WTC11 (cell line): ENCODE results near the gene GIPC2.

Source experiments
- ATF1 ChIP-seq: sonication (generic); formaldehyde crosslinking; IDR thresholded peaks from 2 replicates; pipeline ENCODE4 v1.8.1; 2023; ENCODE audit warnings: mild to moderate bottlenecking, moderate library complexity, missing genetic modification reagents
- ESRRA ChIP-seq: sonication (generic); formaldehyde crosslinking; IDR thresholded peaks from 2 replicates; pipeline ENCODE4 v1.8.1; 2022; ENCODE audit warnings: mild to moderate bottlenecking, missing genetic modification reagents, borderline replicate concordance
- GABPB1 ChIP-seq: sonication (generic); formaldehyde crosslinking; IDR thresholded peaks from 2 replicates; pipeline ENCODE4 v1.8.1; 2023; ENCODE audit warnings: mild to moderate bottlenecking, missing genetic modification reagents
- NR3C1 ChIP-seq: sonication (generic); formaldehyde crosslinking; conservative IDR thresholded peaks from 2 replicates; pipeline ENCODE4 v1.8.1; 2023; ENCODE audit warnings: low read depth, mild to moderate bottlenecking, missing genetic modification reagents
- OVOL2 ChIP-seq: fragments of 250-450 bp; sonication (Bioruptor Pico); IDR thresholded peaks from 2 replicates; pipeline ENCODE4 v1.9.0; 2021; ENCODE audit warnings: mild to moderate bottlenecking, borderline replicate concordance
- SMAD4 ChIP-seq: sonication (generic); formaldehyde crosslinking; IDR thresholded peaks from 2 replicates; pipeline ENCODE4 v1.8.0; 2022; ENCODE audit warnings: mild to moderate bottlenecking, missing genetic modification reagents
- TCF7 ChIP-seq: sonication (generic); formaldehyde crosslinking; IDR thresholded peaks from 2 replicates; pipeline ENCODE4 v1.8.0; 2022; ENCODE audit warnings: mild to moderate bottlenecking, low read depth, missing genetic modification reagents, moderate library complexity
- ZNF416 ChIP-seq: fragments of 250-450 bp; sonication (Bioruptor Pico); IDR thresholded peaks from 2 replicates; pipeline ENCODE4 v1.9.0; 2021; ENCODE audit warnings: mild to moderate bottlenecking, inconsistent platforms
- TF ChIP-seq, protein P1 (sequence below): fragments of 200-600 bp; IDR thresholded peaks from 2 replicates; pipeline ENCODE4 v1.8.0; 2022; ENCODE audit warnings: antibody characterized with exemption
- TF ChIP-seq, protein P2 (sequence below): sonication (generic); formaldehyde crosslinking; IDR thresholded peaks from 2 replicates; pipeline ENCODE4 v1.8.1; 2022; ENCODE audit warnings: low read depth, mild to moderate bottlenecking, moderate library complexity, missing genetic modification reagents, borderline replicate concordance
- TF ChIP-seq, protein P3 (sequence below): sonication (generic); formaldehyde crosslinking; IDR thresholded peaks from 2 replicates; pipeline ENCODE4 v1.8.0; 2023; ENCODE audit warnings: mild to moderate bottlenecking, missing genetic modification reagents

DNA sequence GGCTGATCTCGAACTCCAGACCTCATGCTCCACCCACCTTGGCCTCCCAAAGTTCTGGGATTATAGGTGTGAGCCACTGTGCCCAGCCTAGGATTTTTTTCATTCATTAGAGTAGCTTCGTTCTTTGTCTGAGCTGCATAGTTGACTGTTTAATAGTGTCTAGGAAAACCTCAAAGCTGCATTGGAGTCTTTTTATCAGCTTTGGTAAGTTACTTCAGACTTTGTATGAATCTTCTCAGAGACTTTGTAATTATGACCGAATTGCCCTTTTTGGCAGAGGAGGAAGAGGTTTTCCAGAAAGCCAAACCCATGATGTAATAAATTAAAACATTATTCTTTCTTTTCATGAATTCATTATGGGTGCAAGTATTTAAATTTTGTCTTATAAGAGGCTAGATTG, 35.9 kb upstream of the GIPC2 start:
- TF ChIP-seq ATF1 (CRISPR knock-in tag), result no peak
- TF ChIP-seq, protein P1, sequence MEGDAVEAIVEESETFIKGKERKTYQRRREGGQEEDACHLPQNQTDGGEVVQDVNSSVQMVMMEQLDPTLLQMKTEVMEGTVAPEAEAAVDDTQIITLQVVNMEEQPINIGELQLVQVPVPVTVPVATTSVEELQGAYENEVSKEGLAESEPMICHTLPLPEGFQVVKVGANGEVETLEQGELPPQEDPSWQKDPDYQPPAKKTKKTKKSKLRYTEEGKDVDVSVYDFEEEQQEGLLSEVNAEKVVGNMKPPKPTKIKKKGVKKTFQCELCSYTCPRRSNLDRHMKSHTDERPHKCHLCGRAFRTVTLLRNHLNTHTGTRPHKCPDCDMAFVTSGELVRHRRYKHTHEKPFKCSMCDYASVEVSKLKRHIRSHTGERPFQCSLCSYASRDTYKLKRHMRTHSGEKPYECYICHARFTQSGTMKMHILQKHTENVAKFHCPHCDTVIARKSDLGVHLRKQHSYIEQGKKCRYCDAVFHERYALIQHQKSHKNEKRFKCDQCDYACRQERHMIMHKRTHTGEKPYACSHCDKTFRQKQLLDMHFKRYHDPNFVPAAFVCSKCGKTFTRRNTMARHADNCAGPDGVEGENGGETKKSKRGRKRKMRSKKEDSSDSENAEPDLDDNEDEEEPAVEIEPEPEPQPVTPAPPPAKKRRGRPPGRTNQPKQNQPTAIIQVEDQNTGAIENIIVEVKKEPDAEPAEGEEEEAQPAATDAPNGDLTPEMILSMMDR, result no peak
- TF ChIP-seq, protein P2, sequence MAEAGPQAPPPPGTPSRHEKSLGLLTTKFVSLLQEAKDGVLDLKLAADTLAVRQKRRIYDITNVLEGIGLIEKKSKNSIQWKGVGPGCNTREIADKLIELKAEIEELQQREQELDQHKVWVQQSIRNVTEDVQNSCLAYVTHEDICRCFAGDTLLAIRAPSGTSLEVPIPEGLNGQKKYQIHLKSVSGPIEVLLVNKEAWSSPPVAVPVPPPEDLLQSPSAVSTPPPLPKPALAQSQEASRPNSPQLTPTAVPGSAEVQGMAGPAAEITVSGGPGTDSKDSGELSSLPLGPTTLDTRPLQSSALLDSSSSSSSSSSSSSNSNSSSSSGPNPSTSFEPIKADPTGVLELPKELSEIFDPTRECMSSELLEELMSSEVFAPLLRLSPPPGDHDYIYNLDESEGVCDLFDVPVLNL, result no peak
- TF ChIP-seq ZNF416, result no peak
- TF ChIP-seq SMAD4 (CRISPR knock-in tag), result no peak
- no peak for TF ChIP-seq ESRRA
- TF ChIP-seq, protein P3, sequence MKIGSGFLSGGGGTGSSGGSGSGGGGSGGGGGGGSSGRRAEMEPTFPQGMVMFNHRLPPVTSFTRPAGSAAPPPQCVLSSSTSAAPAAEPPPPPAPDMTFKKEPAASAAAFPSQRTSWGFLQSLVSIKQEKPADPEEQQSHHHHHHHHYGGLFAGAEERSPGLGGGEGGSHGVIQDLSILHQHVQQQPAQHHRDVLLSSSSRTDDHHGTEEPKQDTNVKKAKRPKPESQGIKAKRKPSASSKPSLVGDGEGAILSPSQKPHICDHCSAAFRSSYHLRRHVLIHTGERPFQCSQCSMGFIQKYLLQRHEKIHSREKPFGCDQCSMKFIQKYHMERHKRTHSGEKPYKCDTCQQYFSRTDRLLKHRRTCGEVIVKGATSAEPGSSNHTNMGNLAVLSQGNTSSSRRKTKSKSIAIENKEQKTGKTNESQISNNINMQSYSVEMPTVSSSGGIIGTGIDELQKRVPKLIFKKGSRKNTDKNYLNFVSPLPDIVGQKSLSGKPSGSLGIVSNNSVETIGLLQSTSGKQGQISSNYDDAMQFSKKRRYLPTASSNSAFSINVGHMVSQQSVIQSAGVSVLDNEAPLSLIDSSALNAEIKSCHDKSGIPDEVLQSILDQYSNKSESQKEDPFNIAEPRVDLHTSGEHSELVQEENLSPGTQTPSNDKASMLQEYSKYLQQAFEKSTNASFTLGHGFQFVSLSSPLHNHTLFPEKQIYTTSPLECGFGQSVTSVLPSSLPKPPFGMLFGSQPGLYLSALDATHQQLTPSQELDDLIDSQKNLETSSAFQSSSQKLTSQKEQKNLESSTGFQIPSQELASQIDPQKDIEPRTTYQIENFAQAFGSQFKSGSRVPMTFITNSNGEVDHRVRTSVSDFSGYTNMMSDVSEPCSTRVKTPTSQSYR (CRISPR knock-in tag), result no peak
- no peak for TF ChIP-seq GABPB1 (CRISPR knock-in tag)
- TF ChIP-seq TCF7 (CRISPR knock-in tag), result no peak
- TF ChIP-seq NR3C1 (CRISPR knock-in tag), result no peak
- no peak for TF ChIP-seq OVOL2 (CRISPR knock-in tag)
